Measurements from ENCODE around the gene PNMA5.

DNA sequence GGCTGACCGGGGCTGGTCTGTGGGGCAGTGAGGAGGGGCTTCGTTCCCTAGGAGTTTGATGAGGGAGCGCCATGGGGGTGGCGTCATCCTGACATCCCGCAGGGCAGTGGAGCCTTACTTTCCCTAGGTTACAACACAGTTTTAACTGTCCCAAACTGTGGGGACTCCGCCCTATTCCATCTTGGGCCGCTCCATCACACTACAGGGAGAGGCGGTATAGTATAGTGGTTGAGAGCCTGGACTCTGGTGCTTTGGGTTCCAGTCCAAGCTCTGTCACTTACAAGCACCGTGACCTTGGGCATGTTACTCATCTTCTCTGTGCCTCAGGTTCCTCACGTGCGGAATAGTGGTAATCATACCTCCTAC is 51.9 kb downstream of the PNMA5 start:
- TF ChIP-seq POLR2AphosphoS5 (IDR thresholded peaks at IDR 0.05; ENCODE audit: insufficient read depth, low read depth, low read length) (no peak), POLR2A (IDR thresholded peaks at IDR 0.05; ENCODE audit: low read depth, low read length) (no peak), JUN (IDR thresholded peaks at IDR 0.05; ENCODE audit: borderline replicate concordance, insufficient read depth, insufficient read length, low read depth) (no peak), EZH2 (IDR thresholded peaks at IDR 0.05; ENCODE audit: borderline replicate concordance, low read depth, low read length, severe bottlenecking) (no peak), FOS (IDR thresholded peaks at IDR 0.05; ENCODE audit: borderline replicate concordance, insufficient read depth, low read length) (no peak), MYC (IDR thresholded peaks at IDR 0.05; ENCODE audit: low read depth, low read length) (no peak), GATA2 (IDR thresholded peaks at IDR 0.05; ENCODE audit: insufficient read depth, insufficient read length, low read depth, low read length) (no peak)
- TF ChIP-seq, protein P1, sequence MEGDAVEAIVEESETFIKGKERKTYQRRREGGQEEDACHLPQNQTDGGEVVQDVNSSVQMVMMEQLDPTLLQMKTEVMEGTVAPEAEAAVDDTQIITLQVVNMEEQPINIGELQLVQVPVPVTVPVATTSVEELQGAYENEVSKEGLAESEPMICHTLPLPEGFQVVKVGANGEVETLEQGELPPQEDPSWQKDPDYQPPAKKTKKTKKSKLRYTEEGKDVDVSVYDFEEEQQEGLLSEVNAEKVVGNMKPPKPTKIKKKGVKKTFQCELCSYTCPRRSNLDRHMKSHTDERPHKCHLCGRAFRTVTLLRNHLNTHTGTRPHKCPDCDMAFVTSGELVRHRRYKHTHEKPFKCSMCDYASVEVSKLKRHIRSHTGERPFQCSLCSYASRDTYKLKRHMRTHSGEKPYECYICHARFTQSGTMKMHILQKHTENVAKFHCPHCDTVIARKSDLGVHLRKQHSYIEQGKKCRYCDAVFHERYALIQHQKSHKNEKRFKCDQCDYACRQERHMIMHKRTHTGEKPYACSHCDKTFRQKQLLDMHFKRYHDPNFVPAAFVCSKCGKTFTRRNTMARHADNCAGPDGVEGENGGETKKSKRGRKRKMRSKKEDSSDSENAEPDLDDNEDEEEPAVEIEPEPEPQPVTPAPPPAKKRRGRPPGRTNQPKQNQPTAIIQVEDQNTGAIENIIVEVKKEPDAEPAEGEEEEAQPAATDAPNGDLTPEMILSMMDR (IDR thresholded peaks at IDR 0.05; ENCODE audit: extremely low read depth in 1 of 2, insufficient read depth in 1 of 2, low read depth in 1 of 2, low read length in 2 of 2) = no peak
- TF ChIP-seq, protein P2, sequence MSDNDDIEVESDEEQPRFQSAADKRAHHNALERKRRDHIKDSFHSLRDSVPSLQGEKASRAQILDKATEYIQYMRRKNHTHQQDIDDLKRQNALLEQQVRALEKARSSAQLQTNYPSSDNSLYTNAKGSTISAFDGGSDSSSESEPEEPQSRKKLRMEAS (IDR thresholded peaks at IDR 0.05; ENCODE audit: insufficient read depth, insufficient read length) = no peak

All from endothelial cell of umbilical vein (primary cell).